Measurements from ENCODE around the gene PTMA. TPM values are rescaled to one million over a fixed set of nuclear protein-coding genes. Genes with fewer than 3 reads are reported as not detected.
A peak's percentile ranks its signal among the peaks of the same experiment; 100 is the strongest.

The PTMA gene
- total RNA-seq, 1 experiment from 2014 or later = 1,625 TPM

DNA sequence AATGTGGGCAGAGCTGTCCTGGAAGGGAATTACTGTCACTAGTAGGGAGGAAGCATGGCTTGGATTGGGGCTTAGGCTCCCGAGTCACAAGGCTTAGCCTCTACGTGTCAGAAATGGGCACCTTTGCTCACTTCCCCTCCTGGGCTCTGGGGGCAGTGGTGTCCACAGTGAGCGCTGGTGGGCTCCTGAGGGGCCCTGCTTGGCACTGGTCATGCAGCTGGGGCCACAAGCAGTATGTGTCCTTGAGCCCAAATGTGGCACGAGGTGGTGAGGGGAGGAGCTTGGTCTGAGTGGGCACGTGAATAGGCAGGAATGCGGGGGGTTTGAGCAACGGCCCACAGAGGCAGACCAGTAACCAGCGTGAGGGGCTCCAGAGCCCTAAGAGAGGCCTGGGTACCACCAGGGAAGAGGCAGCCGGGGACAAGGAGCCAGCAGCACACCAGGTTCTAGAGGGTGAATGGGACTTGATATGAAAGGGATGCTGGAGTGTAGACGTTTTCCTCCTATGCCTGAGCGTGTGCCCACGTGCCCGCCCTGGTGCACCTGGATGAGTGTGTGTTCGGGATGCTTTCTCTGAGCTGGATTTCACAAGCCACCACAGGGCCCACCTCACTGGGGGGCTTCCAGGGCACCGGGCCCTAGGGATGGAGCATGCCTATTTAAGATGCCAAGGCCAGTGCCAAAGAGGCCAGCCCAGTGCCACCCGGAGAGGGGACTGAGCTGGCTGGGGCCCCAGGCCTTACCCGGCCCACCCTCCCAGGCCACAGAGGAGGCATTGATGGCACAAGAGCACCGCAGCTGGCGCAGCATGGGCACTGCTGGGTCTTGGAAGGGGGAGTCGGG lies 22.8 kb upstream of the PTMA start:
- ATAC-seq = no peak
- H3K27ac ChIP-seq (ENCODE audit: low read length) = no peak overlapping the region
- H2AFZ ChIP-seq (ENCODE audit: low read length) = no peak overlapping the region
- H3K27me3 ChIP-seq (ENCODE audit: low read length) = no peaks in the 10 kb centered on the region
- DNase-seq = no peak
- CTCF ChIA-PET = no interaction called here
- H3K4me1 ChIP-seq (ENCODE audit: insufficient read depth, low read length) = peaks cover 6% of the 10 kb centered on the region
- BruUV-seq (replicated peaks) = no TSS peak
- no peaks in the 10 kb centered on the region for H4K20me1 ChIP-seq (ENCODE audit: low read length)
- POLR2A ChIA-PET (ENCODE audit: unreplicated experiment) = no interaction called here
- no peak overlapping the region for H3K9ac ChIP-seq (ENCODE audit: low read length)
- H3K79me2 ChIP-seq (ENCODE audit: low read length) = no peaks in the 10 kb centered on the region
- no peak overlapping the region for H3K4me3 ChIP-seq (ENCODE audit: low read length)
- no peaks in the 10 kb centered on the region for H3K9me3 ChIP-seq (ENCODE audit: low read length)
- TF ChIP-seq CTCF (conservative IDR thresholded peaks at IDR 0.05; ENCODE audit: low read depth, low read length) (peak; percentile 35; the same call in 1 of the 2 replicates), EZH2 (IDR thresholded peaks at IDR 0.05; ENCODE audit: low read length, unreplicated experiment) (no peak)
- no peak overlapping the region for H3K4me2 ChIP-seq (ENCODE audit: low read length)
- no peaks in the 10 kb centered on the region for H3K9me2 ChIP-seq (replicated peaks; ENCODE audit: low read length)
- intact Hi-C loops (cut with micrococcal nuclease) = no loop called here
- H3K36me3 ChIP-seq (ENCODE audit: low read depth, low read length) = no peaks in the 10 kb centered on the region
- no peaks in the 10 kb centered on the region for H3F3A ChIP-seq (ENCODE audit: low read length, unreplicated experiment)

DNA sequence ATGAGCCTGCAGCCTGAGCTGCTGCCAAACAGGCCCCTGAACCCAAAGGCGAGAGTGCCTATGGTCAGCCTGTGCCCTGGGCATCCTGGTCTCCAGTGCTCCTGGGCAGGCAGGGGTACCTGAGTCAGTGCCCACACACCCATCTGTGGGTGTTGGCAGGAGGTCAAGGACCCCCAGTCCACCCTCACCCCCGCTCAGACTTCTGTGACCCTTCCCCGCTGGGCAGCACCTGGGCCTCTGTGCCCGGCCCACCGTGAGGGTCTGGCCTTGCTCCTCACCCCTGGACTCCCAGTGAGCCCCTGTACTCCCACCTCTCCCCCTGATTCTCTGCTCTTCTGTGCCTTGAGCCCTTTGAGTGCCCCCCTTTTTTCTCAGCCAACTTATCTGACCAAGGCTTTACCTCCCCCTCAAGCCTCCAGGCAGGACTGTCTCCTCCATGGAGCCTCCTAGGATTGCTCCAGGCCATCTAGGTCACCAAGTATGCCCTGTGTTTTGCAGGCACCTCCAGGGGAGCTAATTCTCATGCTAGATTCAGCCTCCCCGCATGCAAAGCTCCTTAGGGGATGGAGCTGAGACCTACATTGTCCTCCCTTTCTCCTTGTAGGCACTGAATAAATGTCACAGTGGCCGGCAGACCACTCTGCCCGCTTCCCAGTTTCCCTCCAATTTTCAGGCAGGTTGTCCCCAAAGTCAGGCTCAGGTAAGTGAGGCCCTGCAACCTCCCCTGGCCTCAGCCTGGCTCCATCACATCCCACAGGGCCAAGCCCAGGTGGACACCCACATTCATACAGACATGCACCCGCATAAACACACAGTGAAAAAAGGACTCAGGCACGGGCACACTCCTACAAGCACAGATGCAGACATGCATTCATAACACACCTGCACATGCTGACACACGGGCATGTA lies 21.9 kb upstream of the PTMA start:
- H3K9ac ChIP-seq (ENCODE audit: low read length) = no peak overlapping the region
- BruUV-seq (replicated peaks) = no TSS peak
- POLR2A ChIA-PET (ENCODE audit: unreplicated experiment) = no interaction called here

More for the DNA sequence above, 21.9 kb upstream of the PTMA start:
- TF ChIP-seq EZH2phosphoT487 (IDR thresholded peaks at IDR 0.05; ENCODE audit: borderline replicate concordance, low read length) (no peak), CTCF (conservative IDR thresholded peaks at IDR 0.05; ENCODE audit: low read depth, low read length) (no peak), EZH2 (IDR thresholded peaks at IDR 0.05; ENCODE audit: low read length, unreplicated experiment) (no peak)
- DNase-seq (no peak), ATAC-seq (no peak)
- Histone ChIP-seq H2AFZ (ENCODE audit: low read length) (no peak overlapping the region), H3K27ac (ENCODE audit: low read length) (no peak overlapping the region), H3K4me2 (ENCODE audit: low read length) (no peak overlapping the region), H3K4me1 (ENCODE audit: insufficient read depth, low read length) (peaks cover 3% of the 10 kb centered on the region), H3K4me3 (ENCODE audit: low read length) (no peak overlapping the region), H3K27me3 (ENCODE audit: low read length) (no peaks in the 10 kb centered on the region), H3K79me2 (ENCODE audit: low read length) (no peaks in the 10 kb centered on the region), H3K36me3 (ENCODE audit: low read depth, low read length) (no peaks in the 10 kb centered on the region), H3K9me3 (ENCODE audit: low read length) (no peaks in the 10 kb centered on the region), H3K9me2 (replicated peaks; ENCODE audit: low read length) (no peaks in the 10 kb centered on the region), H3F3A (ENCODE audit: low read length, unreplicated experiment) (no peaks in the 10 kb centered on the region), H4K20me1 (ENCODE audit: low read length) (no peaks in the 10 kb centered on the region)
- CTCF ChIA-PET = interaction anchor here (0.6 kb wide), 1 partner anchor 80 kb away, joined by 7 read pairs; no protein-coding TSS in a partner anchor
- intact Hi-C loops (cut with micrococcal nuclease) = no loop called here
